Epithelial cell of esophagus (primary cell): ENCODE measurements around the gene TREX2.

Experiments
- DNase-seq: peaks from one replicate; pipeline ENCODE4 v3.0.0; 2010; ENCODE audit warnings: low read depth
- H3K4me3 ChIP-seq: 2 replicates; pipeline ENCODE4 v1.5.1; 2011; ENCODE audit warnings: mild to moderate bottlenecking, low read length, control low read depth
- TF ChIP-seq, protein P1 (sequence below): IDR thresholded peaks from 2 replicates; pipeline ENCODE4 v1.5.1; 2011; ENCODE audit warnings: low read depth, mild to moderate bottlenecking, low read length, control low read depth, inconsistent platforms; ENCODE audit not compliant: insufficient read depth; ENCODE audit errors: missing control alignments

The TREX2 gene

GRCh38 chrX:153410888-153411254 lies 35.0 kb downstream of the TREX2 start:
- H3K4me3 ChIP-seq = no peak overlapping the region
- no peak for DNase-seq
- TF ChIP-seq, protein P1, sequence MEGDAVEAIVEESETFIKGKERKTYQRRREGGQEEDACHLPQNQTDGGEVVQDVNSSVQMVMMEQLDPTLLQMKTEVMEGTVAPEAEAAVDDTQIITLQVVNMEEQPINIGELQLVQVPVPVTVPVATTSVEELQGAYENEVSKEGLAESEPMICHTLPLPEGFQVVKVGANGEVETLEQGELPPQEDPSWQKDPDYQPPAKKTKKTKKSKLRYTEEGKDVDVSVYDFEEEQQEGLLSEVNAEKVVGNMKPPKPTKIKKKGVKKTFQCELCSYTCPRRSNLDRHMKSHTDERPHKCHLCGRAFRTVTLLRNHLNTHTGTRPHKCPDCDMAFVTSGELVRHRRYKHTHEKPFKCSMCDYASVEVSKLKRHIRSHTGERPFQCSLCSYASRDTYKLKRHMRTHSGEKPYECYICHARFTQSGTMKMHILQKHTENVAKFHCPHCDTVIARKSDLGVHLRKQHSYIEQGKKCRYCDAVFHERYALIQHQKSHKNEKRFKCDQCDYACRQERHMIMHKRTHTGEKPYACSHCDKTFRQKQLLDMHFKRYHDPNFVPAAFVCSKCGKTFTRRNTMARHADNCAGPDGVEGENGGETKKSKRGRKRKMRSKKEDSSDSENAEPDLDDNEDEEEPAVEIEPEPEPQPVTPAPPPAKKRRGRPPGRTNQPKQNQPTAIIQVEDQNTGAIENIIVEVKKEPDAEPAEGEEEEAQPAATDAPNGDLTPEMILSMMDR = no peak

- H3K4me3 ChIP-seq = no peak overlapping the region
- DNase-seq = no peak
- TF ChIP-seq, protein P1 = no peak
These were observed 35.5 kb downstream of the TREX2 start for GRCh38 chrX:153410373-153410772.

DNA sequence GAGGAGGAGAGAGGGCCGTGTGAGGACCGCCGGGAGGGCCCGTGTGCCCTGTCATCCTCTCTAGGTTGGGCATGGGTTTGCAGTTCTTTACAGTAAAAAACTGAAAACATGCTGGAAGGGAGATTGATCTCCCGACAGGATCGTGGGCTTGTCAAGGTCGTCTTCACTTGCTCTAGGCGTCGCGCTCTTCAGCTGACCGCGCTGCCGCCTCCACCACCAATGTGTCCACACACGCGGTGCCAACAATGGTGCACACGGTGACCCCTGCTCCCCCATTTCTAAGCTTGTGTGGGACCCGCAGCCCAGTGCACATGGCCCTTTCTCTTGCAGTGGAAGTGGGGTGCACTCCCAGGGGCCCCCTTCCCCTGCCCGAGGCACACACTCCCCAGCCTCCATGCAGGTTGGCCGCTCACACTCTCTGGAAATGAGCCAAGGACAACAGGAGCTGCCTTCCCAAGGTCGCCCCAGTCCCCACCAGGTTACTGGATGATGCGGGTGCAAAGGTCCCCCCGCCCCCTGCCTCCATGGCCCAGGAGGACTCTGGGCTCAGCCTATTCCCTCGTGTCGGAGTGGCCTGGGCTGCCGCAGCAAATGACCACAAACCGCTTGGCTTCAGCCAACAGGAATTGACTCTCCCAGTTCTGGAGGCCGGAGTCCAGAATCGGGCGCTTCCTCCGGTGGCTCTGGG lies 36.3 kb downstream of the TREX2 start:
- TF ChIP-seq, protein P1 = no peak
- no peak overlapping the region for H3K4me3 ChIP-seq
- no peak for DNase-seq

GRCh38 chrX:153408871-153409351 lies 36.9 kb downstream of the TREX2 start:
- TF ChIP-seq, protein P1 = no peak
- DNase-seq = no peak
- H3K4me3 ChIP-seq = no peak overlapping the region

GRCh38 chrX:153408221-153408721 lies 37.6 kb downstream of the TREX2 start:
- H3K4me3 ChIP-seq = no peak overlapping the region
- TF ChIP-seq, protein P1 = no peak
- no peak for DNase-seq

DNA sequence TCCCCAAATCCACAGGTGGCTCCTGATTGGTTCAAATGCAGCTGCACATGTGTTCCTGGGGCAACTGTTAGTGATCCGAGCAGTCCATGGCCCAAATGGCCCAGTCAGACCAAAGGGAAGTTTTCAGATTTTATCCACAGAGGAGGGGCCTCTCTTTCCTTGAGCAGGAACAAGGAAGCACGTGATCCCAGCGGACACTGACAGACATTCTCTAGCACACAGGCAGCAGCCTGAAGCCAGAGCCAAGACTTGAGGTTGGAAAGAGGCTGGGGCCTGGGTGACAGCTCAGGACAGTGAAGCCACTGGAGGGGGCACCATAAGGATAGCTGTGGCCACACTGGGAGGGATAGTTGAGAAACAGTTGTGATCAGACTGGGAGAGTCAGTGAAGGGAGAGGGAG lies 38.1 kb downstream of the TREX2 start:
- no peak overlapping the region for H3K4me3 ChIP-seq
- no peak for DNase-seq
- TF ChIP-seq, protein P1 = no peak

DNA sequence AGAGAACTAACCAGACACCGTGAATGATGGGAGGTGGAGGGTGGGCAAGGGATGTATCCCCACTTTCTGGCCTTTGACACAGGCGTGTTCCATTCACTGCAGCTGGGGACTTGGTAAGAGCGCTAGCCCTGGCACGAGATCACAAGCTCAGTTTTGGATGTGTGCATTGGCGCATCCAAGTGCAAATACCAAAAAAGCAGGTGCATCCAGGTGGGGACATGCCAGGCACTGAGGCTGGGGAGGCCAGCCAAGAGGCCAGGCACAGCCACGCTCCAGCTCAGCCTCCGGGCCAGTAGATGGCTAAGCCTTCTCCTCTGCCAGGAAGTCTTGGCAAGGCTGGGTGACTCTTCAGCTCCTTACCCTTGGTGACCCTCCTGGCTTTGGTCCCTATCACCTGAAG lies 39.0 kb downstream of the TREX2 start:
- TF ChIP-seq, protein P1 = no peak
- DNase-seq = no peak
- no peak overlapping the region for H3K4me3 ChIP-seq
